ENCODE measurements around the gene GPR135. TPM values are rescaled to one million over a fixed set of nuclear protein-coding genes. Genes with fewer than 3 reads are reported as not detected.

Gene GPR135
- polyA plus RNA-seq, 1 donor from 2014 or later = 3.0 TPM

DNA sequence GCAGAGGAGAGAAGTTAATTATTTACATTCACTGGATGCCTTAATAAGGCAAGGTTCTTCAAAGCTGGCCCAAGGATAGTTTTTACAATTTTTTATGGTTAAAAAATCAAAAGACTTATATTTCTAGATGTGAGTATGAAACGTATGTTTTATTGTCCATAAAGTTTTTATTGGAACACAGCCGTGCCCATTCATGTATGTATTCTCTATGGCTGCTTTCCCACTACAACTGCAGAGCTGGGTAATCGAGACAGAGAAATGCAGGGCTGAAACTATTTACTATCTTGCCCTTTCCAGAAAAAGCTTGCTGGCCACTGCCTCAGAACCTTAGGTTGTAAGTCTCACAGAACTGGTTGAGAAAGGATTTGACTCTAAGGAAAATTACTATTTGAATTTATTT, 35.6 kb upstream of the GPR135 start:
- no peaks in the 10 kb centered on the region for H3K36me3 ChIP-seq (ENCODE audit: insufficient read depth, low read length)
- H3K4me3 ChIP-seq (ENCODE audit: low read length) = no peak overlapping the region
- H3K4me2 ChIP-seq (ENCODE audit: low read length) = no peak overlapping the region
- no peaks in the 10 kb centered on the region for H3K27me3 ChIP-seq (ENCODE audit: insufficient read depth, low read depth, low read length)
- H4K20me1 ChIP-seq (ENCODE audit: insufficient read depth) = no peaks in the 10 kb centered on the region
- no peaks in the 10 kb centered on the region for H3F3A ChIP-seq (ENCODE audit: insufficient read depth, low read length, poor library complexity, severe bottlenecking)
- H3K79me2 ChIP-seq (replicated peaks; ENCODE audit: insufficient read depth, low read length) = no peaks in the 10 kb centered on the region
- H3K9ac ChIP-seq (ENCODE audit: low read length) = no peak overlapping the region
- no peak overlapping the region for H2AFZ ChIP-seq (ENCODE audit: low read depth, low read length)
- H3K9me2 ChIP-seq (ENCODE audit: insufficient read depth, low read length) = no peaks in the 10 kb centered on the region
- no peak for TF ChIP-seq CTCF (IDR thresholded peaks at IDR 0.05; ENCODE audit: poor library complexity, severe bottlenecking)
- no peak for TF ChIP-seq TAF1 (IDR thresholded peaks at IDR 0.05; ENCODE audit: low read depth)
- no peak for TF ChIP-seq POLR2AphosphoS5 (IDR thresholded peaks at IDR 0.05)
- no peak for TF ChIP-seq SMC3 (conservative IDR thresholded peaks at IDR 0.05; ENCODE audit: poor library complexity)
- no peak for TF ChIP-seq RAD21 (conservative IDR thresholded peaks at IDR 0.05)
- TF ChIP-seq MXI1 (conservative IDR thresholded peaks at IDR 0.05; ENCODE audit: poor library complexity, severe bottlenecking) = no peak
- no peak for TF ChIP-seq REST (IDR thresholded peaks at IDR 0.05; ENCODE audit: borderline replicate concordance)
- no peak for TF ChIP-seq EZH2 (IDR thresholded peaks at IDR 0.05; ENCODE audit: borderline replicate concordance, insufficient read depth, low read length, poor library complexity, severe bottlenecking)
- no peak for TF ChIP-seq EP300 (conservative IDR thresholded peaks at IDR 0.05; ENCODE audit: poor library complexity, severe bottlenecking)
- no peak overlapping the region for H3K27ac ChIP-seq (ENCODE audit: low read length)
- H3K9me3 ChIP-seq (ENCODE audit: low read length) = no peaks in the 10 kb centered on the region

GRCh38 chr14:59492384-59492783, 27.2 kb upstream of the GPR135 start:
- Histone ChIP-seq H3K9me3 (ENCODE audit: low read length) (no peaks in the 10 kb centered on the region), H3K9ac (ENCODE audit: low read length) (no peak overlapping the region), H3K4me3 (ENCODE audit: low read length) (no peak overlapping the region), H3K27ac (ENCODE audit: low read length) (no peak overlapping the region), H3K36me3 (ENCODE audit: insufficient read depth, low read length) (peaks cover 13% of the 10 kb centered on the region), H3F3A (ENCODE audit: insufficient read depth, low read length, poor library complexity, severe bottlenecking) (no peaks in the 10 kb centered on the region), H3K4me2 (ENCODE audit: low read length) (no peak overlapping the region), H3K27me3 (ENCODE audit: insufficient read depth, low read depth, low read length) (no peaks in the 10 kb centered on the region), H4K20me1 (ENCODE audit: insufficient read depth) (no peaks in the 10 kb centered on the region), H2AFZ (ENCODE audit: low read depth, low read length) (no peak overlapping the region), H3K79me2 (replicated peaks; ENCODE audit: insufficient read depth, low read length) (peaks cover 15% of the 10 kb centered on the region), H3K9me2 (ENCODE audit: insufficient read depth, low read length) (no peaks in the 10 kb centered on the region)
- TF ChIP-seq EP300 (conservative IDR thresholded peaks at IDR 0.05; ENCODE audit: poor library complexity, severe bottlenecking) = no peak

GRCh38 chr14:59490756-59491155, 25.6 kb upstream of the GPR135 start:
- H2AFZ ChIP-seq (ENCODE audit: low read depth, low read length) = no peak overlapping the region
- H3K79me2 ChIP-seq (replicated peaks; ENCODE audit: insufficient read depth, low read length) = peaks cover 30% of the 10 kb centered on the region
- H3K4me3 ChIP-seq (ENCODE audit: low read length) = no peak overlapping the region
- H3K9me2 ChIP-seq (ENCODE audit: insufficient read depth, low read length) = no peaks in the 10 kb centered on the region
- H3K27me3 ChIP-seq (ENCODE audit: insufficient read depth, low read depth, low read length) = no peaks in the 10 kb centered on the region
- H4K20me1 ChIP-seq (ENCODE audit: insufficient read depth) = no peaks in the 10 kb centered on the region
- H3K9me3 ChIP-seq (ENCODE audit: low read length) = no peaks in the 10 kb centered on the region
- TF ChIP-seq POLR2AphosphoS5 (IDR thresholded peaks at IDR 0.05) = no peak
- no peaks in the 10 kb centered on the region for H3F3A ChIP-seq (ENCODE audit: insufficient read depth, low read length, poor library complexity, severe bottlenecking)
- no peak overlapping the region for H3K9ac ChIP-seq (ENCODE audit: low read length)
- H3K36me3 ChIP-seq (ENCODE audit: insufficient read depth, low read length) = peaks cover 13% of the 10 kb centered on the region
- H3K27ac ChIP-seq (ENCODE audit: low read length) = no peak overlapping the region
- H3K4me2 ChIP-seq (ENCODE audit: low read length) = no peak overlapping the region

All from neural cell (in vitro differentiated cells).